Spleen (tissue), 11 donors: Measurements from ENCODE around the gene CDNF. TPM values are rescaled to one million over a fixed set of nuclear protein-coding genes. Genes with fewer than 3 reads are reported as not detected.

Source experiments
- DNase-seq: peaks from one replicate; pipeline ENCODE4 v3.0.0-alpha.2; 2020
- H3K27ac ChIP-seq, 8 donors: fragments of 200-600 bp; sonication (generic) in 7 of 8; 1 replicate in 4 of 8; 2 replicates in 4 of 8; pipeline versions ENCODE4 v1.5.0 to v1.8.0; 2016 to 2021; ENCODE audit warnings: inconsistent platforms in 4 of 8, mild to moderate bottlenecking in 4 of 8, moderate library complexity in 1 of 8
- H3K27me3 ChIP-seq, 7 donors: fragments of 200-600 bp; sonication (generic) in 6 of 7; replicated peaks in 1 of 7; 1 replicate in 4 of 7; 2 replicates in 3 of 7; pipeline versions ENCODE4 v1.5.0 to v1.8.0; 2016 to 2021; ENCODE audit warnings: inconsistent platforms in 3 of 7, mild to moderate bottlenecking in 1 of 7
- H3K36me3 ChIP-seq, 6 donors: fragments of 200-600 bp; sonication (generic) in 5 of 6; 1 replicate in 4 of 6; 2 replicates in 2 of 6; pipeline versions ENCODE4 v1.5.0 to v1.8.0; 2016 to 2021; ENCODE audit warnings: inconsistent platforms in 2 of 6
- H3K4me1 ChIP-seq, 6 donors: fragments of 200-600 bp; sonication (generic) in 5 of 6; 1 replicate in 3 of 6; 2 replicates in 3 of 6; pipeline versions ENCODE4 v1.5.0 to v1.8.0; 2016 to 2021; ENCODE audit warnings: inconsistent platforms in 3 of 6
- H3K4me3 ChIP-seq, 8 donors: fragments of 200-600 bp; sonication (generic) in 7 of 8; 1 replicate in 4 of 8; 2 replicates in 4 of 8; pipeline versions ENCODE4 v1.5.0 to v1.8.0; 2016 to 2021; ENCODE audit warnings: inconsistent platforms in 4 of 8, mild to moderate bottlenecking in 4 of 8, moderate library complexity in 2 of 8
- H3K9me3 ChIP-seq, 8 donors: fragments of 200-600 bp; sonication (generic) in 7 of 8; 1 replicate in 4 of 8; 2 replicates in 4 of 8; pipeline versions ENCODE4 v1.5.0 to v1.8.0; 2016 to 2021; ENCODE audit warnings: inconsistent platforms in 4 of 8
- POLR2A ChIP-seq, 3 donors: fragments of 450-650 bp; IDR thresholded peaks; one replicate each; pipeline ENCODE4 v1.5.1; 2017; ENCODE audit warnings: antibody characterized with exemption in 3 of 3, mild to moderate bottlenecking in 1 of 3
- POLR2AphosphoS5 ChIP-seq, 3 donors: sonication (generic); formaldehyde crosslinking; IDR thresholded peaks; one replicate each; pipeline ENCODE4 v1.5.1; 2017; ENCODE audit warnings: antibody characterized with exemption in 3 of 3
- WGBS, 5 donors: extraction: QIAGEN DNeasy Blood & Tissue Kit in 3 of 5; methylation state at CpG; one replicate each; pipeline versions ENCODE4 v1.1.5 to v1.1.7; 2013 to 2018; 5-methylcytosine and 5-hydroxymethylcytosine counted together
- intact Hi-C: fragments of 100-400 bp; cut with DNase I; formaldehyde crosslinking; loops from one replicate; pipeline ENCODE4 v1.15.0; 2023; ENCODE audit warnings: low total_unique reads
- polyA plus RNA-seq, 3 donors: library from polyadenylated mRNA; stranded (reverse); fragments of 200-250 nt; gene quantifications; one replicate each; pipeline ENCODE4 v1.2.1, GENCODE V29; 2013
- total RNA-seq, 7 donors: library from RNA; depleted of rRNA in 3 of 7; stranded (reverse); fragments of >200 nt in 3 of 7; fragmentation: NEBNext Ultra II Directional in 4 of 7; extraction: Animal tissue kit (Norgen Biotek cat#: 25700) in 4 of 7; gene quantifications; one replicate each; pipeline versions ENCODE4 v1.1.0 to v1.2.1, GENCODE V29; 2016 to 2021
- TF ChIP-seq, protein P1 (sequence below), 11 experiments: fragments of 200-600 bp in 7 of 11; fragments of 450-650 bp in 4 of 11; sonication (generic) in 4 of 11; IDR thresholded peaks in 8 of 11; conservative IDR thresholded peaks in 3 of 11; 1 replicate in 7 of 11; 2 replicates in 4 of 11; pipeline versions ENCODE4 v1.4.0 to v1.8.0; 2016 to 2021; ENCODE audit warnings: antibody characterized with exemption in 11 of 11, inconsistent platforms in 4 of 11, mild to moderate bottlenecking in 1 of 11
- donor health status: healthy with polysubstance abuse.
- donor health status: DM: no; HTN: no; CAD: no; lungs with moderate emphysema.
- donor health status: DM: no; HTN: no; CAD: no.
- donor health status: Bipolar disorder and iron deficiency.
- donor health status: healthy.
- donor health status: DM: no; HTN: no; CAD: no.
- donor health status: DM: yes; HTN: yes; CAD: no.

Gene CDNF
- total and polyA plus RNA-seq, 10 donors: 0.67 to 2.5 (median 1.5) TPM; not detected in 1

DNA sequence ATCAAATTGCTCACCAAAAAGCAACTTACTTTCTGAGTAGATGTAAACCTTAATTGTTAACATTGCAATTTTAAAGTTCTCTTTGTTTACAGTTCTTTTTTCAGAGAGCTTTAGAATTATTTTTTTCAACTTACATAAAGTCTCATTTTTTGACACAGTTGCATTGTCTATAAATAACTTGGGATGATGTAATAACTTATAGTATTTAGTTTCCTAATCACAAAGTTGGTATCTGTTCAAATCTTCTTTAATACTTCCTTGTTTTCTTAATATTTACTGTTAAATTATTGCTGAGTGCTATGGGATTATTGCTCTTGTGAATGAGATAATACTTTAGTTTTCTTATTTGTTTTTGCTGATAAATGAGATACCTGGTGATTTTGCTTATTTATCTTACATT is 21.9 kb upstream of the CDNF start:
- H3K36me3 ChIP-seq: peaks cover 0 to 92% (median 22%) of the 10 kb centered on the region in 6 donors
- H3K4me3 ChIP-seq: no peak overlapping the region
- H3K27me3 ChIP-seq: no peaks in the 10 kb centered on the region
- H3K9me3 ChIP-seq: no peaks in the 10 kb centered on the region
- no peak for DNase-seq
- H3K4me1 ChIP-seq: peaks cover 0 to 6% (median 0%) of the 10 kb centered on the region in 6 donors
- intact Hi-C loops: no loop called here
- no peak overlapping the region for H3K27ac ChIP-seq
- TF ChIP-seq POLR2A (IDR thresholded peaks at IDR 0.05): no peak
- TF ChIP-seq, protein P1, sequence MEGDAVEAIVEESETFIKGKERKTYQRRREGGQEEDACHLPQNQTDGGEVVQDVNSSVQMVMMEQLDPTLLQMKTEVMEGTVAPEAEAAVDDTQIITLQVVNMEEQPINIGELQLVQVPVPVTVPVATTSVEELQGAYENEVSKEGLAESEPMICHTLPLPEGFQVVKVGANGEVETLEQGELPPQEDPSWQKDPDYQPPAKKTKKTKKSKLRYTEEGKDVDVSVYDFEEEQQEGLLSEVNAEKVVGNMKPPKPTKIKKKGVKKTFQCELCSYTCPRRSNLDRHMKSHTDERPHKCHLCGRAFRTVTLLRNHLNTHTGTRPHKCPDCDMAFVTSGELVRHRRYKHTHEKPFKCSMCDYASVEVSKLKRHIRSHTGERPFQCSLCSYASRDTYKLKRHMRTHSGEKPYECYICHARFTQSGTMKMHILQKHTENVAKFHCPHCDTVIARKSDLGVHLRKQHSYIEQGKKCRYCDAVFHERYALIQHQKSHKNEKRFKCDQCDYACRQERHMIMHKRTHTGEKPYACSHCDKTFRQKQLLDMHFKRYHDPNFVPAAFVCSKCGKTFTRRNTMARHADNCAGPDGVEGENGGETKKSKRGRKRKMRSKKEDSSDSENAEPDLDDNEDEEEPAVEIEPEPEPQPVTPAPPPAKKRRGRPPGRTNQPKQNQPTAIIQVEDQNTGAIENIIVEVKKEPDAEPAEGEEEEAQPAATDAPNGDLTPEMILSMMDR (IDR thresholded peaks at IDR 0.05 in 8 of 11, conservative IDR thresholded peaks at IDR 0.05 in 3 of 11): no peak

- WGBS, 5 donors: 82 to 90% (median 87%) methylated on average over 5 of the region's 5 CpGs
- no peak for TF ChIP-seq POLR2AphosphoS5 (IDR thresholded peaks at IDR 0.05)
- TF ChIP-seq POLR2A (IDR thresholded peaks at IDR 0.05): no peak
- no peaks in the 10 kb centered on the region for H3K9me3 ChIP-seq
- H3K27me3 ChIP-seq: no peaks in the 10 kb centered on the region
- peaks cover 0 to 92% (median 24%) of the 10 kb centered on the region in 6 donors for H3K36me3 ChIP-seq
- H3K4me1 ChIP-seq: peaks cover 0 to 6% (median 0%) of the 10 kb centered on the region in 6 donors
- no peak overlapping the region for H3K4me3 ChIP-seq
- intact Hi-C loops: no loop called here
- no peak for DNase-seq
- H3K27ac ChIP-seq: no peak overlapping the region
These were observed 21.2 kb upstream of the CDNF start for GRCh38 chr10:14859043-14859442.

DNA sequence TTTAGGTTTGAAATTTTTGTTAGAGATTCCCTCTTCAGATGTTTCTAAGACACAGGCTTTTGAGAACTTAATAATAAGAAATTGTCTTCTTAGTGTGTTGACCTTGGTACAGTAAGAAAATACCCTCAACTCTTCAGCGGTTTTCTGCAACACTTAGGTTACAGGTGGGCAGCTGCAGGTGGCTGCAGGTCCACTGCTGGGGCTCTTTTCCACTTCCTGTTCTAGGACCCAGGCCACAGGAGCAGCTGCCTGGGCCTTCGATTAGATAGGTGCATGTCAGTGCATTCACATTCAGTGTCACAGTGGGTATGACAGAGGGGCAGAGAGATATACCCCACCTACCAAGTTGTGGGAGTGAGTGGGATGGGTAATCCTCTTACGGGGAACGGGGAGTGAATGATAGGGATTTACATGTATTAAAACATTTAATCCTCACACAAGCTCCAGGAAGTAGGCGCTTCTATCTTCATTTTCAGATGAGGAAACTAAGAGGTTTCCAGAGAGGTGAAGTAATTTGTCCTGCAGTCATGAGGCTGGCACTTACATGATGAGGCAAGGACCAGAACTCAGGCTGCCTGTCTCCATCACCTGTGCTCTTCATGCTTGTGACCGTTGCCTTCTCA is 20.6 kb upstream of the CDNF start:
- TF ChIP-seq, protein P1 (IDR thresholded peaks at IDR 0.05 in 8 of 11, conservative IDR thresholded peaks at IDR 0.05 in 3 of 11): no peak
- TF ChIP-seq POLR2AphosphoS5 (IDR thresholded peaks at IDR 0.05) (no peak), POLR2A (IDR thresholded peaks at IDR 0.05) (no peak)
- no peaks in the 10 kb centered on the region for H3K9me3 ChIP-seq
- intact Hi-C loops: no loop called here

GRCh38 chr10:14855453-14855852 is 17.6 kb upstream of the CDNF start:
- no peak overlapping the region for H3K27ac ChIP-seq
- H3K4me1 ChIP-seq: peaks cover 0 to 6% (median 0%) of the 10 kb centered on the region in 6 donors
- no peaks in the 10 kb centered on the region for H3K9me3 ChIP-seq
- 86 to 100% (median 92%) methylated on average over 1 of the region's 1 CpG for WGBS, 5 donors
- H3K36me3 ChIP-seq: peaks cover 0 to 90% (median 32%) of the 10 kb centered on the region in 6 donors
- no peak overlapping the region for H3K4me3 ChIP-seq
- intact Hi-C loops: no loop called here
- TF ChIP-seq POLR2AphosphoS5 (IDR thresholded peaks at IDR 0.05) (no peak), POLR2A (IDR thresholded peaks at IDR 0.05) (no peak)
- TF ChIP-seq, protein P1 (IDR thresholded peaks at IDR 0.05 in 8 of 11, conservative IDR thresholded peaks at IDR 0.05 in 3 of 11): no peak
- DNase-seq: no peak
- H3K27me3 ChIP-seq: no peaks in the 10 kb centered on the region

More for the DNA sequence above, 20.6 kb upstream of the CDNF start:
- Histone ChIP-seq H3K4me3 (no peak overlapping the region), H3K36me3 (peaks cover 0 to 92% (median 24%) of the 10 kb centered on the region in 6 donors), H3K27ac (no peak overlapping the region), H3K27me3 (no peaks in the 10 kb centered on the region), H3K4me1 (peaks cover 0 to 6% (median 0%) of the 10 kb centered on the region in 6 donors)
- 82 to 92% (median 87%) methylated on average over 6 of the region's 6 CpGs for WGBS, 5 donors
- DNase-seq: no peak
